GM23338 (cell line): ENCODE results near the gene GIGYF2. TPM values are rescaled to one million over a fixed set of nuclear protein-coding genes. Genes with fewer than 3 reads are reported as not detected.

Experiments used
- ATAC-seq: fragments of 200-7000 bp; cut with Tn5 transposase; 3 replicates; pipeline ENCODE4 v1.9.1; 2020
- DNase-seq: peaks from one replicate; pipeline ENCODE4 v3.0.0-alpha.2; 2015; ENCODE audit warnings: low spot score
- H2AFZ ChIP-seq: fragments of 200-600 bp; sonication (generic); 2 replicates; pipeline ENCODE4 v1.8.0; 2016; ENCODE audit warnings: antibody characterized with exemption, mild to moderate bottlenecking, moderate library complexity
- H3F3A ChIP-seq: fragments of 200-600 bp; sonication (generic); replicated peaks from 2 replicates; pipeline ENCODE4 v1.8.0; 2017; ENCODE audit warnings: antibody characterized with exemption, mixed run types, low read depth
- H3K27ac ChIP-seq: fragments of 200-600 bp; sonication (generic); 2 replicates; pipeline ENCODE4 v1.6.1; 2016; ENCODE audit warnings: low read depth
- H3K27me3 ChIP-seq: fragments of 200-600 bp; sonication (generic); 2 replicates; pipeline ENCODE4 v1.8.0; 2016; ENCODE audit warnings: mild to moderate bottlenecking, mixed run types, moderate library complexity; ENCODE audit not compliant: insufficient read depth
- H3K36me3 ChIP-seq: fragments of 200-600 bp; sonication (generic); 2 replicates; pipeline ENCODE4 v1.8.0; 2016; ENCODE audit warnings: mild to moderate bottlenecking; ENCODE audit not compliant: insufficient read depth
- H3K4me1 ChIP-seq: fragments of 200-600 bp; sonication (generic); 2 replicates; pipeline ENCODE4 v1.8.0; 2016; ENCODE audit warnings: mild to moderate bottlenecking, moderate library complexity; ENCODE audit not compliant: insufficient read depth
- H3K4me2 ChIP-seq: fragments of 200-600 bp; sonication (generic); 2 replicates; pipeline ENCODE4 v1.7.1; 2017; ENCODE audit warnings: mixed run types
- H3K4me3 ChIP-seq: fragments of 200-600 bp; sonication (generic); 2 replicates; pipeline ENCODE4 v1.6.1; 2016; ENCODE audit warnings: mixed run types
- H3K79me2 ChIP-seq: fragments of 200-600 bp; sonication (generic); replicated peaks from 2 replicates; pipeline ENCODE4 v1.8.0; 2017; ENCODE audit warnings: mild to moderate bottlenecking; ENCODE audit not compliant: insufficient read depth
- H3K9me2 ChIP-seq: fragments of 200-600 bp; sonication (generic); 2 replicates; pipeline ENCODE4 v1.8.0; 2017; ENCODE audit not compliant: insufficient read depth
- H4K20me1 ChIP-seq: fragments of 200-600 bp; sonication (generic); replicated peaks from 2 replicates; pipeline ENCODE4 v1.8.0; 2017; ENCODE audit warnings: mild to moderate bottlenecking; ENCODE audit not compliant: insufficient read depth
- H3K27ac Mint-ChIP-seq: 2 replicates; pipeline ENCODE4 v1.8.0; 2020; ENCODE audit warnings: inconsistent platforms, mild to moderate bottlenecking, moderate library complexity, mixed read lengths
- H3K27me3 Mint-ChIP-seq: 3 replicates; pipeline ENCODE4 v1.8.0; 2022; ENCODE audit warnings: low read depth, mild to moderate bottlenecking, moderate library complexity, mixed read lengths, inconsistent platforms; ENCODE audit not compliant: insufficient read depth, poor library complexity
- H3K36me3 Mint-ChIP-seq: 3 replicates; pipeline ENCODE4 v1.8.0; 2021; ENCODE audit warnings: low read depth, mild to moderate bottlenecking, inconsistent platforms, moderate library complexity, mixed read lengths
- H3K4me1 Mint-ChIP-seq: 3 replicates; pipeline ENCODE4 v1.8.0; 2020; ENCODE audit warnings: mild to moderate bottlenecking, inconsistent platforms, mixed read lengths
- H3K4me3 Mint-ChIP-seq: 3 replicates; pipeline ENCODE4 v1.8.0; 2021; ENCODE audit warnings: moderate library complexity, mild to moderate bottlenecking, inconsistent platforms, mixed read lengths
- H3K9me3 Mint-ChIP-seq: 3 replicates; pipeline ENCODE4 v1.8.0; 2020; ENCODE audit warnings: moderate library complexity, mild to moderate bottlenecking, inconsistent platforms, mixed read lengths
- ETS1 ChIP-seq: IDR thresholded peaks from 2 replicates; pipeline ENCODE4 v1.6.1; 2016; ENCODE audit warnings: antibody characterized with exemption
- EZH2 ChIP-seq: fragments of 200-600 bp; sonication (generic); IDR thresholded peaks from one replicate; pipeline ENCODE4 v1.8.0; 2017; ENCODE audit warnings: antibody characterized with exemption, mild to moderate bottlenecking, low read depth; ENCODE audit not compliant: unreplicated experiment
- JUNB ChIP-seq: IDR thresholded peaks from one replicate; pipeline ENCODE4 v1.6.1; 2016; ENCODE audit warnings: antibody characterized with exemption; ENCODE audit not compliant: unreplicated experiment
- NANOG ChIP-seq: IDR thresholded peaks from 2 replicates; pipeline ENCODE4 v1.6.1; 2016; ENCODE audit warnings: antibody characterized with exemption, borderline replicate concordance
- REST ChIP-seq: IDR thresholded peaks from one replicate; pipeline ENCODE4 v1.6.1; 2018; ENCODE audit warnings: antibody characterized with exemption; ENCODE audit not compliant: unreplicated experiment
- STAT1 ChIP-seq: IDR thresholded peaks from one replicate; pipeline ENCODE4 v1.6.1; 2016; ENCODE audit warnings: antibody characterized with exemption; ENCODE audit not compliant: unreplicated experiment
- ZNF331 ChIP-seq: fragments of 250-450 bp; sonication (Bioruptor Pico); IDR thresholded peaks from 2 replicates; pipeline ENCODE4 v1.5.0; 2020; ENCODE audit warnings: low read depth, mild to moderate bottlenecking, moderate library complexity
- ZNF462 ChIP-seq: fragments of 250-450 bp; sonication (Bioruptor Pico); IDR thresholded peaks from 2 replicates; pipeline ENCODE4 v1.5.0; 2020; ENCODE audit warnings: mild to moderate bottlenecking, moderate library complexity
- polyA plus RNA-seq: library from polyadenylated mRNA; unstranded; fragments of >200 nt; fragmentation: Nextera tagmentation; extraction: Ambion mirVana; gene quantifications from 2 replicates; pipeline ENCODE4 v1.2.1, GENCODE V29; 2016
- total RNA-seq: library from RNA; depleted of rRNA; stranded (reverse); fragments of >200 nt; shearing (Covaris generic); gene quantifications from 2 replicates; pipeline ENCODE4 v1.2.3, GENCODE V29; 2014

GIGYF2 gene
- total and polyA plus RNA-seq, 2 experiments from 2014 or later, result 48.9 to 104 TPM

GRCh38 chr2:232892843-232893242 is 195.7 kb downstream of the GIGYF2 start:
- H3K79me2 ChIP-seq, result no peaks in the 10 kb centered on the region
- no peaks in the 10 kb centered on the region; the same call in 2 of the 3 replicates for H3K9me3 Mint-ChIP-seq
- no peak overlapping the region for H3K4me3 ChIP-seq
- ATAC-seq (no peak), DNase-seq (no peak)
- H3K9me2 ChIP-seq, result no peaks in the 10 kb centered on the region
- TF ChIP-seq JUNB (no peak), ZNF462 (CRISPR knock-in tag) (no peak), REST (no peak), STAT1 (no peak), ETS1 (no peak), EZH2 (no peak), ZNF331 (no peak), NANOG (no peak)
- no peaks in the 10 kb centered on the region for H3K27me3 ChIP-seq
- peaks cover 27% of the 10 kb centered on the region for H3K4me1 Mint-ChIP-seq
- no peaks in the 10 kb centered on the region; the same call in 1 of the 2 replicates for H3F3A ChIP-seq
- H4K20me1 ChIP-seq, result no peaks in the 10 kb centered on the region
- H3K4me3 Mint-ChIP-seq, result no peak overlapping the region
- peaks cover 3% of the 10 kb centered on the region; the same call in 1 of the 2 replicates for H3K4me1 ChIP-seq
- no peak overlapping the region for H3K4me2 ChIP-seq
- H3K27ac Mint-ChIP-seq, result no peak overlapping the region
- H2AFZ ChIP-seq, result no peak overlapping the region
- peaks cover 8% of the 10 kb centered on the region for H3K27me3 Mint-ChIP-seq
- H3K27ac ChIP-seq, result no peak overlapping the region
- H3K36me3 Mint-ChIP-seq, result no peaks in the 10 kb centered on the region; the same call in 2 of the 3 replicates
- H3K36me3 ChIP-seq, result no peaks in the 10 kb centered on the region
